Esophagus (tissue), 2 donors: ENCODE results near the gene FUZ. TPM values are rescaled to one million over a fixed set of nuclear protein-coding genes. Genes with fewer than 3 reads are reported as not detected.
A peak's percentile ranks its signal among the peaks of the same experiment; 100 is the strongest.

ENCODE experiments used
- H3K27ac ChIP-seq, 2 donors: one replicate each; pipeline ENCODE4 v1.5.1; 2013; ENCODE audit warnings: low read depth in 2 of 2, mild to moderate bottlenecking in 2 of 2, inconsistent platforms in 1 of 2, low read length in 1 of 2, moderate library complexity in 1 of 2
- H3K27me3 ChIP-seq, 2 donors: one replicate each; pipeline ENCODE4 v1.6.1; 2013; ENCODE audit warnings: low read length in 2 of 2, control low read depth in 1 of 2, mild to moderate bottlenecking in 1 of 2; ENCODE audit not compliant: insufficient read depth in 2 of 2, control insufficient read depth in 1 of 2
- H3K36me3 ChIP-seq, 2 donors: one replicate each; pipeline ENCODE4 v1.6.1; 2013; ENCODE audit warnings: low read length in 1 of 2; ENCODE audit not compliant: control insufficient read depth in 2 of 2, insufficient read depth in 2 of 2
- H3K4me1 ChIP-seq, 2 donors: one replicate each; pipeline ENCODE4 v1.6.1; 2013; ENCODE audit warnings: low read length in 1 of 2; ENCODE audit not compliant: control insufficient read depth in 2 of 2, insufficient read depth in 2 of 2
- H3K4me3 ChIP-seq, 2 donors: one replicate each; pipeline ENCODE4 v1.5.1; 2013; ENCODE audit warnings: low read length in 2 of 2, mild to moderate bottlenecking in 2 of 2, low read depth in 1 of 2, moderate library complexity in 1 of 2
- H3K9me3 ChIP-seq, 2 donors: one replicate each; pipeline ENCODE4 v1.6.1; 2013; ENCODE audit warnings: mild to moderate bottlenecking in 2 of 2, low read depth in 1 of 2, low read length in 1 of 2, moderate library complexity in 1 of 2; ENCODE audit not compliant: control insufficient read depth in 2 of 2, insufficient read depth in 1 of 2
- WGBS, 2 donors: extraction: QIAGEN DNeasy Blood & Tissue Kit; methylation state at CpG; one replicate each; pipeline ENCODE4 v1.1.7; 2013; 5-methylcytosine and 5-hydroxymethylcytosine counted together
- polyA plus RNA-seq, 2 donors: library from polyadenylated mRNA; stranded (reverse); fragments of 200-250 nt; gene quantifications; one replicate each; pipeline ENCODE4 v1.2.3, GENCODE V29; 2013
- donor health status: healthy with polysubstance abuse.
- donor health status: Bipolar disorder and iron deficiency.

The FUZ gene
- polyA plus RNA-seq, 2 donors, result 11.3 to 12.1 TPM

DNA sequence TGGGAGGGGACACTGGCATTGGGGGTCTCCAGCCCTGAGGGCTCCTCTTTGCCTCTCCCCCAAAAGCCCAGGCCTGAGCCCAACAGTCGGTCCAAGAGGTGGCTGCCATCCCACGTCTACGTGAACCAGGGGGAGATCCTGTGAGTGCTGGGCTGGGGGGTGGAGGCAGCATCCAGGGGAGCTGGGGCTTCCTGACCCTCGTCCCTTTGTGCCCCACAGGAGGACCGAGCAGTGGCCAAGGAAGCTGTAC lies 44.7 kb upstream of the FUZ start:
- Histone ChIP-seq H3K4me3 (no peak overlapping the region), H3K36me3 (peaks cover 9 to 55% of the 10 kb centered on the region in 2 donors), H3K27me3 (no peaks in the 10 kb centered on the region), H3K9me3 (no peaks in the 10 kb centered on the region), H3K27ac (no peak overlapping the region), H3K4me1 (peaks cover 0 to 12% of the 10 kb centered on the region in 2 donors)
- WGBS, 2 donors, result 81 to 85% methylated on average over 5 of the region's 5 CpGs

DNA sequence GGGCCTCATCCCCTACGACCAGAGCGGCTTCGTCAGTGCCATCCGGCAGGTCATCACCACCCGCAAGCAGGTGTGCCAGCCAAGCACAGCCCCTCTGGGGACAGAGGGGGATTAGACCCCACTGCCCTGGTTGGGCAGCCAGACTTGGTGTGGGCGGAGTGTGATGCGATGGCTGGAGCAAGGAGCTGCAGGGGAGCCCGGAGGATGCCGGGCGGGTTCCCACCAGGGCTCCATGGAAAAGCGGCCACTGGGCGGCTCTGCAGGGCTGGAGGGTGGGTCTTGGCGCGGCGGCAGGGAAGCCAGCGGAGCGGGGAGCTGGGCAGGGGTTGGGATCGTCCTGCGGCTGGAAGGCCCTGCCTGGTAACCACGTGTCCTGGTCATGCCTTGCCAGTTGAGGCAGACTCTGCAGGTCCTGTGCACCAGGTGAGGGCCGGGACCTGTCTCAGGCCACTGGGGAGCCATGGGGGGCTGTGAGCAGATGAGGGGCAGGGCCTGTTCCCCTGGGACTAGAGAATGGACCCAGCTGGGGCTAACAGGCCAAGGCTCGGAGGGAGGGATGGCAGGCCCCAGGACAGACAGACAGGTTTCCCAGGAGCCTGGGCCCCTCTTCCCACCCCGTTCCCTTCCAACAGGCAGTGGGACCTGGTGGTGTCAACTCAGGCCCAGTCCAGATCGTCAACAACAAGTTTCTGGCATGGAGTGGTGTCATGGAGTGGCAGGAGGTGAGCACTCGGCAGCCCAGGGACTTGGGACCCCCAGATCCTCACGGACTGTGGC lies 44.2 kb upstream of the FUZ start:
- Histone ChIP-seq H3K27me3 (no peaks in the 10 kb centered on the region), H3K9me3 (no peaks in the 10 kb centered on the region), H3K4me3 (no peak overlapping the region), H3K27ac (no peak overlapping the region), H3K4me1 (peaks cover 0 to 17% of the 10 kb centered on the region in 2 donors), H3K36me3 (peaks cover 9 to 51% of the 10 kb centered on the region in 2 donors)
- 86% methylated on average over 23 to 26 of the region's 26 CpGs for WGBS, 2 donors

DNA sequence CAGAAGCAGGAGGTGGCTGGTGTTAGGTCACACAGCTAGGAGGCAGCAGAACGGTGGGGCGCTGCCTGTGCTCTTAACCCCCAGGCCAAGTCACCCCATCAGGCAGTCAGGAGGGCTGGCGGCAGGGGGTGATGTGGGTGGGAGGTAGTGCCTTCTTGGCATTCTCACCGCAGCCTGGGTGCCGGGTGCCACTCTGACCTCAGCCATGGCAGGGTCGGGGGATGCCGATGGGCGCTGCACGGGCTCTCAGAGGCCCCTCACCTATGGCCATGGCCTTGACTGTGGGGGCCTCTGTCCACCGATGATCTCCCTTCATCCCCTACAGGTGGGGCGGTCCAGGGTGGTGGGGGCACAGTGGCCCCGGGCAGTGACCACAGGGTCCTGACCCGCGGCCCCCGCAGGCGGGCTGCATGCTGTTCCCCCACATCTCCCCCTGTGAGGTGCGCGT lies 43.5 kb upstream of the FUZ start:
- Histone ChIP-seq H3K36me3 (peaks cover 9 to 48% of the 10 kb centered on the region in 2 donors), H3K27ac (no peak overlapping the region), H3K4me1 (peaks cover 0 to 21% of the 10 kb centered on the region in 2 donors), H3K4me3 (no peak overlapping the region), H3K9me3 (no peaks in the 10 kb centered on the region), H3K27me3 (no peaks in the 10 kb centered on the region)
- 89 to 90% methylated on average over 12 to 18 of the region's 18 CpGs for WGBS, 2 donors

DNA sequence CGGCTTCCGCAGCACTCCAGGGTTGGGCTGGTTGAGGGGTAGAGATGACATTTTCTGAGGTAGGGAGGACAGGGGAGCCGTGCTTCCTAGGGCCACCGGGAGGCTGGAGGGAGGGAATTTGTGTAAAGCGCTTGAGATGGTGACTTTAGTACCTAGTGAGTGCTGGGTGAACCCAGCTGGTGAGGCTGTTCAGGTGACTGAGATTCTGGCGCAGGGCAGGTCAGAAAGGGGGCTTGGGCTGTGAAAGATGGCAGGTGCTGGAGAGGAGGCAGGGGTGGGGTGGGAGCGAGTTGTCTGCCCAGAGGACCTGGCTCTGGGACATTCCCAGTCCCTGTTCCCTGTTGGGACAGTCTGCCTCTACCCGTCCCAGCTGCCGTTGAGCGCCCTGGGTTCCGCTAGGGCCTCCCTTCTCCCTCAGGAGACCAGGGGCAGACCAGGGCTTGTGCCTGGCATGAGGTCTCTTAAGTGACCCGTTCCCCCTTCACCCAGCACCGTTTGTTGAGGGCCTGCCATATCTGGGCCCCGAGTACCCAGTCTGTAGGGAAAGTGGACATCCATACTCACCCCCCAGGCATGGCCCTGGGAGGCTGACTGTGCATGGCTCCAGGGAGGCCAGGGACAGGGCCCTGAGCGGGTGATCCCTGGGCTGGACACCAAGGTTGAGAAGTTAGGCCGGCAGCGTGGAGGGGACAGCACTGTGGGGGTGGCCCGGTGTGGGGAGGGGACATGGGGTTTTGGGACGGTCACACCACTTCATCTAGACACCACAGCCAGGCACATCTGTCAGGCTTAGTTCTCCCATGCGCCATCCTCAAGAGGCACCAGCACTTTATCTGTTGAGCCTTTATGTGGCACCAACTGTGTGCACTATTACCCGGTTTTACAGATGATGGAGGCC lies 42.8 kb upstream of the FUZ start:
- WGBS, 2 donors, result 80 to 82% methylated on average over 21 of the region's 21 CpGs
- H3K4me1 ChIP-seq, result peaks cover 0 to 17% of the 10 kb centered on the region in 2 donors
- peaks cover 8 to 45% of the 10 kb centered on the region in 2 donors for H3K36me3 ChIP-seq
- H3K9me3 ChIP-seq, result no peaks in the 10 kb centered on the region
- H3K27ac ChIP-seq, result no peak overlapping the region
- H3K27me3 ChIP-seq, result no peaks in the 10 kb centered on the region
- H3K4me3 ChIP-seq, result no peak overlapping the region

DNA sequence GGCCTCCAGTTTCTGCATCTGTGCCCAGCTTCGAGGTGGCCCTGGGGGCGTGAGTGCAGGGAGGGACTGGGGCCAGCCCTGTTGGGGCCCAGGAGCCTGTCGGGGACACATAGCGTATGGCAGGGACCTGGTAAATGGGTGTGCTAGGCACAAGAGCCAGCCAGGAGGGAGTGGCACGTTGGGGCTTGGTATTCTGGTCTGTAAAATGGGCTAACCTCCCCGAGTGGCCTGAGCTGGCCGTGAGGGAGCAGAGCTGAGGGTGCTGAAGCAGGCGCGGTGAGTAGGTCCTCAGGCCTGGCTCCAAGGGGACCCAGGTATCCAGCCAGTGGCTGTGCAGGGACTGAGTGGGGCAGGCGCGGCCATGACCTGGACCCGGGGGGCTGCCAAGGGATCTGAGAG lies 42.2 kb upstream of the FUZ start:
- Histone ChIP-seq H3K4me1 (peaks cover 0 to 15% of the 10 kb centered on the region in 2 donors), H3K9me3 (no peaks in the 10 kb centered on the region), H3K27me3 (no peaks in the 10 kb centered on the region), H3K4me3 (no peak overlapping the region), H3K27ac (no peak overlapping the region), H3K36me3 (peaks cover 2 to 39% of the 10 kb centered on the region in 2 donors)
- 76 to 83% methylated on average over 12 of the region's 12 CpGs for WGBS, 2 donors

DNA sequence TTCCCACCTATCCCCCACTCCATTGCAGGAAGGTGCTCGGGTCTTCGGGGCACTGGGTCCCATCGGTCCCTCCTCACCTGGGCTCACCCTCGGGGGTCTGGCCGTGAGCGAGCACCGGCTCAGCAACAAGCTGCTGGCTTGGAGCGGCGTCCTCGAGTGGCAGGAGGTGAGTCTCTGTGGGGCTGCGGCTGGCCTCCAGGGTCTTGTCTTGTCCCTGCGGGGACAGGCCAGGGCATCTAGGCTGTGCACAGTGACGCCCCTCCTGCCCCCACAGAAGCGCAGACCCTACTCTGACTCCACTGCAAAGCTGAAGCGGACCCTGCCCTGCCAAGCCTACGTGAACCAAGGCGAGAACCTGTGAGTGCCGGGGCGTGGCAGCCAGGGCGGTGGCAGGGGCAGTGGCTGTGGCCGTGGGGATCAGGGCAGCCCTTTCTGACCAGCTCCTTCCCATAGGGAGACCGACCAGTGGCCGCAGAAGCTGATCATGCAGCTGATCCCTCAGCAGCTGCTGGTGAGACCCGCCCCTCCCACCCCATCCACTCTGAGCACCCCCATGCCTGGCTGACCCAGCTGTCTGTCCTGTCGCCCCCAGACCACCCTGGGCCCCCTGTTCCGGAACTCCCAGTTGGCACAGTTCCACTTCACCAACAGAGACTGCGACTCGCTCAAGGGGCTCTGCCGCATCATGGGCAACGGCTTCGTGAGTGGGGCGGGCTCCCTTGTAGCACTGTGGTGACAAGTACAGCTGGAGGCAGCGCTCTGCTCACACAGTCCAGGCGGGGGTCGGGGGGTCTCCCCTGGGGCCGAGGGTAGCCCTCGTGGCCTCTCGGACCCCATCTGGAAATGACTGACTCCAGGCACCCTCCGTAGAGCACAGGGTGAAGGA lies 41.5 kb upstream of the FUZ start:
- H3K36me3 ChIP-seq, result peaks cover 0 to 33% of the 10 kb centered on the region in 2 donors
- peaks cover 0 to 15% of the 10 kb centered on the region in 2 donors for H3K4me1 ChIP-seq
- WGBS, 2 donors, result 83 to 86% methylated on average over 38 to 39 of the region's 39 CpGs
- no peaks in the 10 kb centered on the region for H3K9me3 ChIP-seq
- H3K27ac ChIP-seq, result no peak overlapping the region
- no peaks in the 10 kb centered on the region for H3K27me3 ChIP-seq
- H3K4me3 ChIP-seq, result no peak overlapping the region

DNA sequence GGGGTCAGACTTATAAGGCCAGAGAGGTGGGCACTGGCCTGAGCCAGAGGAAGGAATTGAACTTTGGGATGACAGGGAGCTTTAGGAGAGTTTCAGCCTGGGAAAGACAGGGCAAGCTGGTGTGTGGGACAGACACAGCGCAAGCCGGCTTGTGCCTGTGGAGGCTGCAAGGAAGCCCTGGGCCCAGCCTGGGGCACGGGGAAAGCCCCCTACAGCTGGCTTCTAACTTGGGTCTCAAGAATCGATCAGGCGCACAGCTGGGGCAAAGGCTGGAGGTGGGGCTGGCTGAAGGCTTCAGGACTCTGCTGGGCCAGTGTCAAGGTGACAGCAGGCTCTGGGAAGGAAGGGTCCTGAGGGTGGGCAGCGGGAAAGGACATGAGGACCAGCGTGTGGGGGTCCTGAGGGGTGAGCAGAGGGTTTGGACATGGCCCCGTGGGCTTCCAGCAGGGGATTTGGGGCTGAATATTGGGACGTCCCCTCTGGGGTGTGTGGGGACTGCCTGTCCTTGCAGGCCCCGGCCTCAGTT lies 40.8 kb upstream of the FUZ start:
- H3K27me3 ChIP-seq, result no peaks in the 10 kb centered on the region
- peaks cover 0 to 32% of the 10 kb centered on the region in 2 donors for H3K36me3 ChIP-seq
- H3K4me3 ChIP-seq, result no peak overlapping the region
- H3K9me3 ChIP-seq, result no peaks in the 10 kb centered on the region
- no peak overlapping the region for H3K27ac ChIP-seq
- WGBS, 2 donors, result 81 to 88% methylated on average over 10 of the region's 10 CpGs
- peaks cover 0 to 15% of the 10 kb centered on the region in 2 donors for H3K4me1 ChIP-seq

DNA sequence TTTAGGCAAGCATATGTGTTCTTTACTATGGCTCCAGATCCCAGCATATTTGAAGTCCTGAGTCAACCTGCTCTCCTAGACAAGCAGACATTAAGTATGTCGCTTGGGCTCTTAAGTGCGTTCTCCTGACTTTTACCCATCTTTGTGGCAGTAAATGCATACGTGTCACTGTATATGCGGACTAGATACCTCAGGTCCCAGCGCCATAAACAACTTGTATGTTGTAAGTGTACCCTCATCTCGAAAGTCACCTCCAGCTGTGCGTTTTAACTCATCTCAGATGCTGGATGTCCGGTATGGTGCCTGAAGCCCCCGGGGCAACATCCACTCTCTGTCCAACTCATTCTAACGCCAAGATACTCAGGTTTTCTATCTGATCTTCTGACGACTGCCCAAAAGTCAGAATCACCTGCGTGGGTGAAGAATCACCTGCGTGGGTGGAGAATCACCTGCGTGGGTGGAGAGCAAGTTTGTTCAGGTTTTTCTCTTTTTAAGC lies 39.6 kb upstream of the FUZ start:
- H3K36me3 ChIP-seq, result peaks cover 0 to 20% of the 10 kb centered on the region in 2 donors
- H3K9me3 ChIP-seq, result no peaks in the 10 kb centered on the region
- H3K27ac ChIP-seq, result no peak overlapping the region
- peak overlapping the region; percentile 81 to 93 for H3K4me3 ChIP-seq
- H3K4me1 ChIP-seq, result peaks cover 0 to 15% of the 10 kb centered on the region in 2 donors
- H3K27me3 ChIP-seq, result no peaks in the 10 kb centered on the region
- 52 to 57% methylated on average over 14 of the region's 14 CpGs for WGBS, 2 donors
